ENCODE results near the gene EXOC1.

DNA sequence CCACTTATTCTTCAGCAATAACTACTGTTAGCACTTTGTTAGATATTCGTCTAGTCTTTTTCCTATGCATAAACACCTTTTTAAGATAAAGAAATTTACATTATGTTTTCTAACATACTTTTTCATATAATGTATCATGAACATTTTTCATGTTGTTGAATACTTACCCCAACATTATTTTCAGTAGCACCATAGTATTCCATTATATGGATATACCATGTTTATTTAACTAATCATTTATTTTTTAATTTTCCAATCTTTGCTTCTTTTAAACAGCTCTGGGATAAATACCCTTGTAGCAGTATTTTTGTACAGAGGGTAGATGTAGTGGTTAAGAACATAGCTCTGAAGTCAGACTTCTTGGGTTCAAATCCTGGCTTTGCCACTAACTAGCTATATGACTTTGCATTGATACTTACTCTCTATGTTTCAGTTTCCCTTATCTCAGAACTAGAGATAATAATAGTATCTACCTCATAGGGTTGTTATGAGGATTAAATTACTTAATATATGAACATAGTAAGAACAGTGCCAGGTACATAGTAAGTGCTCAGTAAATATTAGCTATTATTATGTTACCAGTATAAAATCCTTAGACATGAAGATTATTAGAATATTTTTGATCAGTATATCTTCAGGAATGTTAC, 11.3 kb downstream of the EXOC1 start:
- TF ChIP-seq, protein P1, sequence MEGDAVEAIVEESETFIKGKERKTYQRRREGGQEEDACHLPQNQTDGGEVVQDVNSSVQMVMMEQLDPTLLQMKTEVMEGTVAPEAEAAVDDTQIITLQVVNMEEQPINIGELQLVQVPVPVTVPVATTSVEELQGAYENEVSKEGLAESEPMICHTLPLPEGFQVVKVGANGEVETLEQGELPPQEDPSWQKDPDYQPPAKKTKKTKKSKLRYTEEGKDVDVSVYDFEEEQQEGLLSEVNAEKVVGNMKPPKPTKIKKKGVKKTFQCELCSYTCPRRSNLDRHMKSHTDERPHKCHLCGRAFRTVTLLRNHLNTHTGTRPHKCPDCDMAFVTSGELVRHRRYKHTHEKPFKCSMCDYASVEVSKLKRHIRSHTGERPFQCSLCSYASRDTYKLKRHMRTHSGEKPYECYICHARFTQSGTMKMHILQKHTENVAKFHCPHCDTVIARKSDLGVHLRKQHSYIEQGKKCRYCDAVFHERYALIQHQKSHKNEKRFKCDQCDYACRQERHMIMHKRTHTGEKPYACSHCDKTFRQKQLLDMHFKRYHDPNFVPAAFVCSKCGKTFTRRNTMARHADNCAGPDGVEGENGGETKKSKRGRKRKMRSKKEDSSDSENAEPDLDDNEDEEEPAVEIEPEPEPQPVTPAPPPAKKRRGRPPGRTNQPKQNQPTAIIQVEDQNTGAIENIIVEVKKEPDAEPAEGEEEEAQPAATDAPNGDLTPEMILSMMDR (IDR thresholded peaks at IDR 0.05; ENCODE audit: low read depth, low read length, missing input control) = no peak
- TF ChIP-seq TAF1 (conservative IDR thresholded peaks at IDR 0.05) = no peak
- no peak for TF ChIP-seq HNF4G (IDR thresholded peaks at IDR 0.05)
- no peak for TF ChIP-seq SP1 (IDR thresholded peaks at IDR 0.05)
- no peak for TF ChIP-seq NR2F2 (IDR thresholded peaks at IDR 0.05)
- TF ChIP-seq, protein P2, sequence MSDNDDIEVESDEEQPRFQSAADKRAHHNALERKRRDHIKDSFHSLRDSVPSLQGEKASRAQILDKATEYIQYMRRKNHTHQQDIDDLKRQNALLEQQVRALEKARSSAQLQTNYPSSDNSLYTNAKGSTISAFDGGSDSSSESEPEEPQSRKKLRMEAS (IDR thresholded peaks at IDR 0.05) = no peak
- no peak for TF ChIP-seq FOXA1 (IDR thresholded peaks at IDR 0.05)
- no peak for TF ChIP-seq RAD21 (IDR thresholded peaks at IDR 0.05)
- TF ChIP-seq, protein P3, sequence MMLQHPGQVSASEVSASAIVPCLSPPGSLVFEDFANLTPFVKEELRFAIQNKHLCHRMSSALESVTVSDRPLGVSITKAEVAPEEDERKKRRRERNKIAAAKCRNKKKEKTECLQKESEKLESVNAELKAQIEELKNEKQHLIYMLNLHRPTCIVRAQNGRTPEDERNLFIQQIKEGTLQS (IDR thresholded peaks at IDR 0.05) = no peak
- no peak for TF ChIP-seq EGR1 (IDR thresholded peaks at IDR 0.05; ENCODE audit: low read depth in 2 of 2)

Measured in liver (tissue), 3 donors.